ENCODE results near the gene RXRB. TPM values are rescaled to one million over a fixed set of nuclear protein-coding genes. Genes with fewer than 3 reads are reported as not detected.

The RXRB gene
- total and polyA plus RNA-seq, 10 of the 15 experiments (the other 5 are each of a cell fraction or from before 2014, with no cell fraction given): 0.71 to 35.0 (median 20.4) TPM

- TF ChIP-seq PBX3 (IDR thresholded peaks at IDR 0.05; ENCODE audit: insufficient replicate concordance, low read depth, low read length) (peak; percentile 90), NFYB (IDR thresholded peaks at IDR 0.05; ENCODE audit: insufficient read depth, low read depth, low read length) (peak; percentile 95), SRF (IDR thresholded peaks at IDR 0.05; ENCODE audit: low read depth in 2 of 2, low read length in 2 of 2) (peak in 1 of 2 experiments; percentile 21; a peak in 1 of 4 replicates), SMAD5 (IDR thresholded peaks at IDR 0.05; ENCODE audit: low read depth) (peak; percentile 78; the same call in 1 of the 2 replicates), RCOR1 (conservative IDR thresholded peaks at IDR 0.05; ENCODE audit: low read depth, low read length) (no peak), NRF1 (conservative IDR thresholded peaks at IDR 0.05; ENCODE audit: low read depth, low read length) (peak; percentile 48), BHLHE40 (IDR thresholded peaks at IDR 0.05; ENCODE audit: borderline replicate concordance in 1 of 2, low read depth in 2 of 2, low read length in 1 of 2) (peak; percentile 6 to 59; a peak in 1 of 4 replicates), POLR2AphosphoS5 (IDR thresholded peaks at IDR 0.05; ENCODE audit: low read length) (peak; percentile 95), E4F1 (IDR thresholded peaks at IDR 0.05; ENCODE audit: borderline replicate concordance, partially characterized antibody) (no peak), NFXL1 (IDR thresholded peaks at IDR 0.05; ENCODE audit: borderline replicate concordance) (no peak), CHD2 (IDR thresholded peaks at IDR 0.05; ENCODE audit: borderline replicate concordance, low read depth, low read length) (peak; percentile 74), USF2 (IDR thresholded peaks at IDR 0.05; ENCODE audit: borderline replicate concordance, low read depth, low read length) (no peak), ASH2L (IDR thresholded peaks at IDR 0.05; ENCODE audit: borderline replicate concordance, low read depth) (no peak), RELA (IDR thresholded peaks at IDR 0.05; ENCODE audit: borderline replicate concordance, partially characterized antibody) (no peak), YBX1 (IDR thresholded peaks at IDR 0.05) (no peak), HDAC6 (IDR thresholded peaks at IDR 0.05; ENCODE audit: unreplicated experiment) (no peak), MXI1 (IDR thresholded peaks at IDR 0.05; ENCODE audit: low read depth, low read length) (no peak; the same call in none of the 2 replicates), SPI1 (IDR thresholded peaks at IDR 0.05; ENCODE audit: borderline replicate concordance, insufficient read depth, low read depth, low read length) (0 out of 2 replicates have a peak, but pooled peaks have one; percentile 16), POLR2AphosphoS2 (IDR thresholded peaks at IDR 0.05; ENCODE audit: low read depth, low read length) (peak; percentile 90), TAF1 (IDR thresholded peaks at IDR 0.05; ENCODE audit: borderline replicate concordance, low read depth, low read length) (peak; percentile 81), NBN (IDR thresholded peaks at IDR 0.05) (no peak), IRF3 (IDR thresholded peaks at IDR 0.05) (peak; percentile 83), NR2F1 (conservative IDR thresholded peaks at IDR 0.05) (peak; percentile 89)
These were observed 48.7 kb upstream of the RXRB start (continued) for GRCh38 chr6:33248932-33249731.

Measured in GM12878 (cell line).